DND-41 (cell line): ENCODE measurements around the gene SLC8A2.

Source experiments
- EZH2 ChIP-seq: IDR thresholded peaks from 3 replicates; pipeline ENCODE4 v1.6.1; 2012; ENCODE audit warnings: borderline replicate concordance, low read depth, mild to moderate bottlenecking, moderate library complexity, low read length, inconsistent platforms; ENCODE audit not compliant: severe bottlenecking
- TF ChIP-seq, protein P1 (sequence below): IDR thresholded peaks from 2 replicates; pipeline ENCODE4 v1.5.1; 2012; ENCODE audit warnings: borderline replicate concordance, low read length, moderate library complexity, mild to moderate bottlenecking; ENCODE audit not compliant: poor library complexity, severe bottlenecking; ENCODE audit errors: extremely low read depth

GRCh38 chr19:47432091-47432490, 39.6 kb downstream of the SLC8A2 start:
- TF ChIP-seq, protein P1, sequence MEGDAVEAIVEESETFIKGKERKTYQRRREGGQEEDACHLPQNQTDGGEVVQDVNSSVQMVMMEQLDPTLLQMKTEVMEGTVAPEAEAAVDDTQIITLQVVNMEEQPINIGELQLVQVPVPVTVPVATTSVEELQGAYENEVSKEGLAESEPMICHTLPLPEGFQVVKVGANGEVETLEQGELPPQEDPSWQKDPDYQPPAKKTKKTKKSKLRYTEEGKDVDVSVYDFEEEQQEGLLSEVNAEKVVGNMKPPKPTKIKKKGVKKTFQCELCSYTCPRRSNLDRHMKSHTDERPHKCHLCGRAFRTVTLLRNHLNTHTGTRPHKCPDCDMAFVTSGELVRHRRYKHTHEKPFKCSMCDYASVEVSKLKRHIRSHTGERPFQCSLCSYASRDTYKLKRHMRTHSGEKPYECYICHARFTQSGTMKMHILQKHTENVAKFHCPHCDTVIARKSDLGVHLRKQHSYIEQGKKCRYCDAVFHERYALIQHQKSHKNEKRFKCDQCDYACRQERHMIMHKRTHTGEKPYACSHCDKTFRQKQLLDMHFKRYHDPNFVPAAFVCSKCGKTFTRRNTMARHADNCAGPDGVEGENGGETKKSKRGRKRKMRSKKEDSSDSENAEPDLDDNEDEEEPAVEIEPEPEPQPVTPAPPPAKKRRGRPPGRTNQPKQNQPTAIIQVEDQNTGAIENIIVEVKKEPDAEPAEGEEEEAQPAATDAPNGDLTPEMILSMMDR = no peak
- no peak for TF ChIP-seq EZH2
